CD4-positive, alpha-beta T cell treated with Interleukin-4 for 1 hour (primary cell): ENCODE results near the gene SNN.

Experiments
- DNase-seq, 2 donors: peaks; one replicate each; pipeline ENCODE4 v3.0.0-alpha.2; 2020 to 2022

SNN gene

GRCh38 chr16:11668623-11669379 is 546 bp downstream of the SNN start:
- no peak for DNase-seq

GRCh38 chr16:11669380-11670146 is 1.3 kb downstream of the SNN start:
- DNase-seq: peak; percentile 20 to 78

GRCh38 chr16:11670171-11671131 is 2.2 kb downstream of the SNN start:
- DNase-seq: peak in 1 of 2 donors; percentile 41

- DNase-seq: no peak
Measured at GRCh38 chr16:11671271-11671670, 3.0 kb downstream of the SNN start.

- DNase-seq: no peak
Measured at GRCh38 chr16:11671676-11672075, 3.4 kb downstream of the SNN start.

GRCh38 chr16:11672206-11673090 is 4.2 kb downstream of the SNN start:
- DNase-seq: peak; percentile 55 to 69

GRCh38 chr16:11673091-11674000 is 5.1 kb downstream of the SNN start:
- no peak for DNase-seq

GRCh38 chr16:11674001-11674817 is 6.0 kb downstream of the SNN start:
- DNase-seq: no peak

GRCh38 chr16:11674818-11675560 is 6.7 kb downstream of the SNN start:
- DNase-seq: no peak

- no peak for DNase-seq
Measured at GRCh38 chr16:11675561-11676511, 7.6 kb downstream of the SNN start.

- DNase-seq: no peak
Measured at GRCh38 chr16:11676799-11677198, 8.5 kb downstream of the SNN start.

- no peak for DNase-seq
Measured at GRCh38 chr16:11677451-11677951, 9.2 kb downstream of the SNN start.

GRCh38 chr16:11677959-11678881 is 10.0 kb downstream of the SNN start:
- no peak for DNase-seq

- no peak for DNase-seq
Measured at GRCh38 chr16:11679250-11679649, 11.0 kb downstream of the SNN start.

GRCh38 chr16:11679941-11680911 is 12.0 kb downstream of the SNN start:
- DNase-seq: no peak
